ENCODE measurements around the gene MDFI. TPM values are rescaled to one million over a fixed set of nuclear protein-coding genes. Genes with fewer than 3 reads are reported as not detected.

The MDFI gene
- total RNA-seq, 4 donors from 2014 or later: 30.4 to 70.9 (median 39.8) TPM

DNA sequence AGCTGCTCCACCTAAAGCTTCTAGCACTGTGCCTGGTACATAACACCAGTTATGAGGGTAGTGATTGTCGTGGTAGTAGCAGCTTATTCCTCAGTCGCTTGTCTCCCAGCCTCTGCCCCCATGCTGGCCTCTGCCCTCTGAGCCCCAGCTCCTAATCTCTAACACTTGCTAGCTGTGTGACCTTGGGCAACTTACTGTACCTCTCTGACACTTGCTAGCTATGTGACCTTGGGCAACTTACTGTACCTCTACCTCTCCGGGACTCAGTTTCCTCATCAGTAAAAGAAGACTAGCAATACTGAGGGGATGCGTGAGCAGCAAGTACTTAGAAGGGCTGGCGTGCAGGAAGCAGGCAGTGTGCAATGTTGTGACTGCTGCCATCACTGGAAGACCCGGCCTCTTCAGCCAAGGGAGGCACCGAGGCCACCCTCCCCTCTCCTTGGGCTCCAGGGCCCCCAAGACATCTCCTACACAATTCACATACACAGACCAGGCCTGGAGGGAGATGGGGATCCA lies 9.9 kb downstream of the MDFI start:
- no peak for DNase-seq (ENCODE audit: low spot score in 2 of 2)
- no peak overlapping the region for H3K4me3 ChIP-seq (ENCODE audit: low read depth, poor library complexity, severe bottlenecking)
- 84 to 86% methylated on average over 7 of the region's 7 CpGs for WGBS, 2 donors
- intact Hi-C loops (cut with DNase I; ENCODE audit: low total_unique reads): no loop called here
- TF ChIP-seq POLR2A (IDR thresholded peaks at IDR 0.05) (no peak), CTCF (IDR thresholded peaks at IDR 0.05) (no peak)

DNA sequence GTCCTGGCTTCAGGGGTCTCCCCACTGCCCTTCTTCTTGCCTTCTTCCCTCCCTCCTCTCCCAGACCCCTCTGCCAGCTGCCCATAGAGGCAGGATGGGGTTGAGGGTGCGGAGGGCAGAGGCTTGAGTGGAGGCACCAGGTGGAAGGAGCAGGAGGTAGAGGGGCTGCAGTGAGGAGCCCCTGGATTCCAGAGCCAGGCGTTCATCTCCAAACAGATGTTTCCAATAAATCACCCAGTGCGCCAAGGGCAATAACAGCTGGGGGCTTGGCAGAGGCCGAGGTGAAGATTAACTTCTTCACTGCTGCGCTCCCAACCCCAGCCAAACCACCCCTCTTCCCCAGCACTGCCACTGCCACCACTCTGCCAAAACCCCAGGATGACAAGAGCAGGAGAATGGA lies 10.7 kb downstream of the MDFI start:
- intact Hi-C loops (cut with DNase I; ENCODE audit: low total_unique reads): no loop called here
- WGBS, 2 donors: 71 to 79% methylated on average over 5 of the region's 5 CpGs
- TF ChIP-seq CTCF (IDR thresholded peaks at IDR 0.05): no peak
- no peak for TF ChIP-seq POLR2A (IDR thresholded peaks at IDR 0.05)
- no peak for DNase-seq (ENCODE audit: low spot score in 2 of 2)
- no peak overlapping the region for H3K4me3 ChIP-seq (ENCODE audit: low read depth, poor library complexity, severe bottlenecking)

DNA sequence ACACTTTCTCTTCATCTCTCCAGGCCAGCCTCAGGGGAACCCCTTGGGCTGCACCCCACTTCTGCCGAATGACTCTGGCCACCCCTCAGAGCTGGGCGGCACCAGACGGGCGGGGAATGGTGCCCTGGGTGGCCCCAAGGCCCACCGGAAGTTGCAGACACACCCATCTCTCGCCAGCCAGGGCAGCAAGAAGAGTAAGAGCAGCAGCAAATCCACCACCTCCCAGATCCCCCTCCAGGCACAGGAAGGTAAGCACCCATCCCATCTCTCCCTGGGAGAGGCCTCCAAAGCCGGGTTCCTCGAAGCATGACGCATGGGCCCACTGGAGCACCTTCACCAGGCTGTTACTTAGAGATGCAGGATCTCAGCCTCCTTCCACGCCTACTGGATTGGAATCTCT lies 11.3 kb downstream of the MDFI start:
- TF ChIP-seq POLR2A (IDR thresholded peaks at IDR 0.05) (no peak), CTCF (IDR thresholded peaks at IDR 0.05) (no peak)
- intact Hi-C loops (cut with DNase I; ENCODE audit: low total_unique reads): no loop called here
- 58 to 78% methylated on average over 6 to 10 of the region's 10 CpGs for whole genome bisulfite sequencing, 2 donors
- DNase-seq (ENCODE audit: low spot score in 2 of 2): no peak
- H3K4me3 ChIP-seq (ENCODE audit: low read depth, poor library complexity, severe bottlenecking): no peak overlapping the region

- intact Hi-C loops (cut with DNase I; ENCODE audit: low total_unique reads): no loop called here
- DNase-seq (ENCODE audit: low spot score in 2 of 2): no peak
- 93 to 98% methylated on average over 2 of the region's 2 CpGs for WGBS, 2 donors
- no peak overlapping the region for H3K4me3 ChIP-seq (ENCODE audit: low read depth, poor library complexity, severe bottlenecking)
- TF ChIP-seq POLR2A (IDR thresholded peaks at IDR 0.05) (no peak), CTCF (IDR thresholded peaks at IDR 0.05) (no peak)
Observed at GRCh38 chr6:41650120-41650519, 11.9 kb downstream of the MDFI start.

- 78 to 87% methylated on average over 11 of the region's 11 CpGs for WGBS, 2 donors
- no peak for TF ChIP-seq CTCF (IDR thresholded peaks at IDR 0.05)
- intact Hi-C loops (cut with DNase I; ENCODE audit: low total_unique reads): no loop called here
- DNase-seq (ENCODE audit: low spot score in 2 of 2): no peak
- no peak overlapping the region for H3K4me3 ChIP-seq (ENCODE audit: low read depth, poor library complexity, severe bottlenecking)
Observed at GRCh38 chr6:41651246-41651961, 13.1 kb downstream of the MDFI start.
